DMS53 treated with DMSO at 0.1 percent for 48 hours (cell line): Measurements from ENCODE around the gene C1QTNF9.
"Not testable (repeated sequence)": the region's sequence is repeated elsewhere in the genome, so short reads cannot be mapped to it uniquely, and the experiment has no call there.

Source experiments
- DNase-seq: peaks from one replicate; lab custom pipeline; 2025; ENCODE audit not compliant: unreplicated experiment; lab: John Stamatoyannopoulos, UW

C1QTNF9 gene, protein sequence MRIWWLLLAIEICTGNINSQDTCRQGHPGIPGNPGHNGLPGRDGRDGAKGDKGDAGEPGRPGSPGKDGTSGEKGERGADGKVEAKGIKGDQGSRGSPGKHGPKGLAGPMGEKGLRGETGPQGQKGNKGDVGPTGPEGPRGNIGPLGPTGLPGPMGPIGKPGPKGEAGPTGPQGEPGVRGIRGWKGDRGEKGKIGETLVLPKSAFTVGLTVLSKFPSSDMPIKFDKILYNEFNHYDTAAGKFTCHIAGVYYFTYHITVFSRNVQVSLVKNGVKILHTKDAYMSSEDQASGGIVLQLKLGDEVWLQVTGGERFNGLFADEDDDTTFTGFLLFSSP

DNA sequence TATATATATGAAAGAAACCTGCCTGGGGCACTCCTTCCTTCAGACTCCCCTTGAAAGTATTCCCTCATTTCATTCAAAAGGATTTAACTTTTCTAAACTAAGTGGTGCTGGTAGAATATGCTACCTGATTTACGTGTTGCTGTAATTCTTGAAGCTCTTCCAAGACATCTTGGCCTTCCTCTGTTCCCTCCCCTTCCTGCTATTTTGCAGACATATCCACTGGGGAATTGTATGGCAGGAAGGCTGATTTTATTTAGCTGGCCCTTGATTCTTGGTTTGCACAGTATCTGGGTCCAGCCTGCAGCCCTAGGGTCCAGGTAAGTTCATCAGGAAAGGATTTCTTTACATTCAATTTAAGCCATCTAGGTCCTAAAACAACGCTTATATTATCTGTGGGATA lies at the start of gene C1QTNF9:
Gene C1QTNF9 (plus strand): TSS at position 281 of the 400 bp plus-strand sequence. CDS start 6,424 bp downstream, outside the sequence.
- not testable (repeated sequence) for DNase-seq

DNA sequence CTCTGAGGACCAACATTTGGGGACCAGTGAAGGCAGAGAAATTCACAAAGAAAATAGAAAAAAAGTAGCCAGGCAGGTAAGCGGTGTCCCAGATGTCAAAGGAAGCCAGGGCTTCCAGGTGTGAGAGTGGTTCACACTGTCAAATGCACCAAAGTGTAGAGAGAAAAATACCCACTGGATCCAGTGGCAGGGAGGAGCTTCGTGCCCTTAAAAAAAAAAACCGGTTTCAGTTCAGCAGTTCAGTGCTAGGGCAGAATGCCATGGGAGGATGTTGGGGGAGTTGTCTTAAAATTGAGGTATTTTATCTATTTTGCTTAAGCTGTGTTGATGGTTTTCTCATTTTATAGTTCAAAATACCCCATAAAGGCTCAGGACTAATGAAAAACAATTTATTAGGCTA lies 47.8 kb upstream of the C1QTNF9 start:
- DNase-seq: no peak

DNA sequence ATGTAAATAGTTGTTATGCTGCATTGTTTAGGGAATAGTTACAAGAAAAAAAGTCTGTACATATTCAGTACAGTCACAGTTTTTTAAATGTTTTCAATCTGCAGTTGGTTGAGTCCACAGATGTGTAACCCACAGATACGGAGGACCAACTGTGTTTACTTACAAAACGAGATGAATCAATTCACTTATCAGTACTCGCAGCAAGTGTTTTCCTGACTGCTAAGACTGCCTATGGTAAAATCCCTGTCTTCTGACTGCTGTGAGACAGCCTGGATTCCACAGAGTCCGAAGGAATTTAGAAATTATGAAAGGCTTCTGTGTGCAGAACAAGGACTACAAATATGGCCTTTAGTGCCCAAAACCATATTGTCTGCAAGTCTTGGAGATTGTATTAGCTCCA lies 45.7 kb upstream of the C1QTNF9 start:
- DNase-seq: no peak

DNA sequence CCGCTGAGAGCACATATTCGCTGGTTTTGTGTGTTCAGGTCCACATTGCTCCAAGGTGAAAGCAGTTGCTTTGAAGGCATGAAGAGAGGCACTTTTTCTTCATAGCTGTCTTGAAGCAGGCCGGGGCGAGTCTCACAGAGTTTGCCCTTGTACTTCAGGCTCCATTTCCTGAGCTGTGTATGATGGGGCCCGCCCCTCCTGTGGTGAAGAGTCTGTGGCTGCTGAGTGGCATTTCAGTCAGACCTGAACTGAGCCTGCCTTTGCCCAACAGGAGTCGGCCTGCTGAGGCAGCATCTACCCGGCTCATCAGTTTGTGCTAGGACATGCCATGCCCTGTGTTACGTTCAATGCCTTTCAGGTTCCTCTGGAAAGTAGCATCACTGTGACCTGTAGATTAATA lies 44.4 kb upstream of the C1QTNF9 start:
- DNase-seq: no peak

DNA sequence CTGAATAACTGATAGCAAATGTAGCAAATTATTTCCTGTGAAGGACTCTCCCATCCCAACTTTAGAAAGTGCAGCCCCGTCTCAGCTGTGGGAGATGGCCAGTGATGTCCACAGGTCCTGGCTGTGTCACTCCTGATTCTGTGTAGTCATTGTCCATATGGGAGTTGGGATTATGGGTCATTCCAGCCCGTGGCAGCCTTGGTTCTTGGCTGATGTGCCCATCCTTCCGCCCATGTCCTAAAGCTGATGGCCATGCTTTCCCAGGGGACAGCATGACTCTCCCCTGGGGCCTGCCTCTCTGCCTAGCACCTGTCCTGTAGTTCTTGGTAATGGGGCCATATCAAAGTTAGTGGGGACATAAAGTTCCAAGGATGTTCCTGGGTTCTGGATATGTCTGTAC lies 43.9 kb upstream of the C1QTNF9 start:
- no peak for DNase-seq

DNA sequence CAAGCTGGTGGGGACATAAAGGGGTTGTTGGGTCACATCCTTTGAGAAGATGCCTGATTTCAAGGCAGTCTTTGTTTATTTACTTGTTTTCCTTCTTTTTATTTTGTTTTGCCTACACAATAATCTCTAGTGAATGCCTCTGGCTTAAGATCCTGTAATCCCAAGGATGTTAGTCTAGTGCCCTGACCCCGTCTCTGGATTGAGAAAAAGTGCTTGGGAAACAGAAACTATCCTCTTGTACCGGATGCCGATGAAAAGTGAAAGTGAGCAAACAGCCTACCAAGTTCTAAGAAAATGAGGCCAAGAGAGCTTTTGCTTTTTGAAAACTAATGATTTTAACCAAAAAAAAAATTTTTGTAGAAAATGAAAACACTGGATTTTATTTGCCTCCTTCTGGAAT lies 42.1 kb upstream of the C1QTNF9 start:
- no peak for DNase-seq

DNA sequence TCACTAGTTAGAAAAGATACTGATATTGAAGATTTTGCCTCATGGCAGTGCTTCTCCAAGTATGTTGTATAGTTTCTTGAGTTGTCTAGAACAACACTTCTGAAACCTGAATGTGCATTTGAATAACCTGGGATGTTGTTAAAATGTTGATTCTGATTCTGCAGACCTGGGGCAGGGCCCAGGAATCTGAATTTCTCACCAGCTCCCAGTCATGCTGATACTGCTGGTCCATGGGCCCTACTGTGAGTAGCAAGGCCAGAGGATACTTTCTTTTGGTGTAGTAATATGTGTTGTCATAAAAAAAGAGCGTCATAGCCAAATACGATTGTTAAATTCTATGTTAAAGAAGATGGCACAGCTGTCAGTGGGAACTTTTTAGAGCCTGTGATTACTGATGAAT lies 41.6 kb upstream of the C1QTNF9 start:
- no peak for DNase-seq

DNA sequence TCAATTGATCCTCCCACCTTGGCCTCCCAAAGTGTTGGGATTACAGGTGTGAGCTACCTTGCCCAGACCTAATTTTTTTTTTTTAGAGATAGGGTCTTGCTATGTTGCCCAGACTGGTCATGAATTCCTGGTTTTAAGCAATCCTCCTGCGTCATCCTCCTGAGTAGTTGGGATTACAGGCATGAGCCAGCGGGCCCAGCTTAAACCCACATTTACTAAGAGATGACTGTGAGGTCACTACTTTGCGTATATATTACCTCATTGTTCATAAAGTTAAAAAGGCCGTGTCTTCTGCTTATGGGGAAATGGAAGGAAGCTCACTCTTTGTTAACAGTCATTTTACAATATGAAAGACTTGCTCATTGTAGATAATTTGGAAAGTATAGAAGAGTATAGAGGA lies 39.6 kb upstream of the C1QTNF9 start:
- no peak for DNase-seq

DNA sequence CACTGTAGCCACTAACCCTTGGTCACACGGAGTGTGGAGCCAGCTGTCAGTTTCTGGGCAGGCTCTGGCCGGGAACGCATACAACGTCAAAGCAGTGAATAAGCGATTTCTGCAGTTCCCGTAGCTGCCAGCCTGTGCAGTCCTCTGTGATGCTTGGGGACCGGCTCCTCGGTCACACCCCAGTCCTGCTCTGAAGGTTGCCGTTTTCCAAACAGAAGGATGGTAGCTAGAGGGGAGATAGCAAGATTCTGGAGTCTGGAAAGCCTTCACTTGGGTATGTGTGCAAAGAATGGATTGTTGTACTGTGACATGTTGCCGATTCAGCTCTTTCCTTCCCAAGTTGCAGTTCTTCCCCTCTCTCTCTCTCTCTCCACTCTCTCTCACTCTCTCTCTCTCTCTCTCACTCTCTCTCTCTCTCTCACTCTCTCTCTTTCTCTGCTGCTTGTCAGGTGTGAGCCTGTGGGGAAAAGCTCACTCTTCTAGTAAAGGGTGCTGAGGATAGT lies 38.7 kb upstream of the C1QTNF9 start:
- no peak for DNase-seq

DNA sequence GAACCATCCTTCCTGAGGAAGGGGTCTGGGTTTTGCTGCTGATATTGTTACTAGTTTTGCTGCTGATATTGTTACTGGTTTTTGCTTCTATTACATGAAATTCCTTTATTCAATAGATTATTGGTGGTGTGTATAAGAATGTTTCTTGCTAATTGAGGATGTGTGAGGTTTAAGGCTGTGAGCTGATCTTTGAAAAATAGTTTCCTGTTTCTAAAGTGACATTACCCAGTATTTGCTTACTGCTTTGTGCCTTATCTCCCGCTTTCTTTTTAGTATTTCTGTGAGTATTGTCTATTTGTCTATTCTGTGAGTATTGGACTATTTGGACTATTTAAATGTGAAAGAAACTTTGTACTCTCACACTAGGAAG lies 38.2 kb upstream of the C1QTNF9 start:
- no peak for DNase-seq

DNA sequence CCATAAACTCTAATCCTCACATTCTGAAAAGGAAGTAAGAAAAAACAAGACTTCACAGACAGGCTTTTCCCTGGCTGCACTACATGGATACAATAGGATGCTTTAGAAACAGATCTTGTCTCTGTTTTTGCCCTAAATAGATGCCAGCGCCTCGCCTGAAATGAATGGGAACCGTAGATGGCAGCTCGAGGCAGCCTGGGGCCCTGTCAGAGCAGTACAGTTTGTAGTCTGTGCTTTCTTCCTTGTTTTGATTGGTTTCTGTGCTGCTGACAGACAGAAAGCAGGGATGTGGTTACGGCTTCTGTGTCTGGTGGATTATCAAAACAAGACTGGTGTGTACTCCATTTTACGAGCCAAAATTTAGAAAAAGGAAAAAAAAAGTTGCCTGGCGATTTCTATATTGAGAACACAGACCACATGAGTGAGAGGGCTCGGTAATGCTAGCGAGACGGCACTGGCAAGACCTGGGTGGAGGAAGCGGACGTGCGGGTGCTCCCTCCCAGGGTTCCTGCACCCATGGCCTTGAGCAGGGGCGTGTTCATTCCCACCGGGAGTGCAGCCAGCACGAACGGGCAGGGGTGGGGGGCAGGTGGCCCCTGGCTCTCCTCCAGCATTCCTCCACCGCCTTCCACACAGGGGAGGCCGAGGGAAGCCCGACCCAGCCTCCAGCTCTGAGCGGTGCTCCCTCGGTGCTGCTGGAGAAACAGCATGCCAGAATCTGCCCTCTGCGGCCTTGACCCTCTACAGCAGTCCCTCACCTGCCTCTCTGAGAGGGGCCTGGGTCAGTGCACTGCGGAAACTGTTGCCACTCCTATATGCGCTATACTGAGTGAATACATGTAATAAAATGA lies 37.6 kb upstream of the C1QTNF9 start:
- DNase-seq: no peak

DNA sequence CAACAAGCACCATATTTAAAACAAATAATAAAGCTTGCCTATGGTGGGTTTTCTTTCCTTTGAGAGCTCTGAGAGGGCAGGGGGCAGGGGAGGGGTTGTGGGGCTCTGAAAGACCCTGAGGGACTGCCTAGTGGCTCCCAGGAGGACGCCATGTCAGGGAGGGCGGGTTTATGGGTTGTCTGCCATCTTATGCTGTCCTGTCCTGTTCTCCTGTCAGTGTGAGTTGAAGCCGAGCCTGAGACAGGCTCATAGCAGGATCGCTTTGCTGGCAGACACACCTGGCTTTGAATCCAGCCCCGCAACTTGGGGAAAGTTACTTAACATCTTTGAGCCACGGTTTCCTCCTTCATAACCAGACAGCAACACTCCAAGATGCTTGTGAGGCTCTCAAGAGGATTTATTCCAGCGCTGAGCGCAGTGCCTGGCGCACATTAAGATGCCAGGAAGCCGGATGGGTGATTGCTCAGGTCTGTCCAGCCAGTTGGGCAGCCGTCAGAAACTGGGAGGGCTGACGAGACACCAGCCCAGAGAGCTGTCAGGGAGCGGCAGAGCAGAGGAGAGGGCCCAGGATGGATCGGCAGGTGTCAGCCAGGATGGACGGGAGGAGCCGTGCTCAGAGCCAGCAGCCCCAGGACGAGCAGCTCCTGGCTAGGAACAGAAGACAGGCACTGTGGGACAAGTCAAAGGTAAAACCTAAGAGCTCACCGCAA lies 36.8 kb upstream of the C1QTNF9 start:
- DNase-seq: no peak

DNA sequence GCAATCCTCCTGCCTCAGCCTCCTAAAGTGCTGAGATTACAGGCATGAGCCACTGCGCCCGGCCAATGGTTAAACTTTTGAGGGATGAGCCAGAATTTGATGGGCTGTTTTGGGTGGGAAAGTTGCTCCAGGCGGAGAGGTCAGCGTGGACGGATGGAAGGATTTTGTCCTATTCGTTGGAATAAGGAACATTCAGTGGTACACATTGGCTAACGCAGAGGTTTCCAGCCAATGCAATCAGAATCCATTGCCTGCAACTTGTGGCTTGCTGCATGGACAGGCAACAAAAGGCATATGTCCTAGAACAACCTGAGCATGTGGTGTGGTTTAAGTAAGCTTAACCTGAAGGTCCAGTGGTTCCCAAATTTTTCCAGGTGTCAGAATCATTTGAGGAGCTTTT lies 35.5 kb upstream of the C1QTNF9 start:
- DNase-seq: no peak

DNA sequence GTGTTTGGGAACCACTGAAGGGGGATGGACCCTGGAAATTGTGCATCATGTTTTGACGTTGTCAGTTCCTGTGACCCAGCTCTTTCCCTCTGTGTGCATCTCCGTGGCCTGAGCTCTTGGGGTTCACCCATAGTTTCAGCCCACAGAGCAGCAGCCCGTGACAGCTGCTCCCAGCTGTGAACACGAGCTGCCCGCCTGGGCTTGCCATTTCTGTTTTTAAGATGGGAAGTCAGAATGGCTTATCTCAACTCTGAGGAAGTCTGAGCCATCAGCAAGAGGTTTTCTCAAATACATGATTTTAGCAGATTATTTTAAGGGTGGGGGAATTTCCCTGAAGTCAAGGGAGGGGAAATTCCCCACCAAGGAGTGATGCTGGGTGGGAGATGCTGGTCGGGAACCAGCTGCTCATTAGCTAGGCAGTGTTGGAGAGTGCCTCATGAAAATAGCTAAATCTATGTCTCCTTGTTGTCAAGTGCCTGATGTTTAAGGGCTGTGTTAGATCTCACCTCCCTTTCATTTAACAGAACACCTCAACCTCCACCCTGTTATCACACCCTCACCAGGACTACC lies 34.8 kb upstream of the C1QTNF9 start:
- DNase-seq: no peak

DNA sequence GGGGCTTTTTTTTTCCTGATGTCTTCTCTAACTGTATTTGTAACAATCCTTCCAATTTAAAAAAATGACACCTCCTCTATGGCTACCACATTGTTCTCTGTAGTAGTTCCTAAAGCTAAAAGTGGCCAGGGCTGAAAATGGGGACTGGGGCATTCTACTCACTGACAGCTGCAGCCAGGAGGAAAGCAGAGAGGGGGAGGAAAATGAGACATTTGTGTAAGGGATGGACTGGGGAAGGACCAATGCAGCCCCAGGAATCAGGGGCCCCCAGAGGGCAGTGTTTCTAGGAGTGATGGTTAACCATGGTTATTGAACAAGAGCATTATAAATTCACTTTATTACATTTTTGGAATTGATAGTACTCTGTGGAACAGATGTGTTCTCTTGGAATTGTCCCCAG lies 34.3 kb upstream of the C1QTNF9 start:
- no peak for DNase-seq

DNA sequence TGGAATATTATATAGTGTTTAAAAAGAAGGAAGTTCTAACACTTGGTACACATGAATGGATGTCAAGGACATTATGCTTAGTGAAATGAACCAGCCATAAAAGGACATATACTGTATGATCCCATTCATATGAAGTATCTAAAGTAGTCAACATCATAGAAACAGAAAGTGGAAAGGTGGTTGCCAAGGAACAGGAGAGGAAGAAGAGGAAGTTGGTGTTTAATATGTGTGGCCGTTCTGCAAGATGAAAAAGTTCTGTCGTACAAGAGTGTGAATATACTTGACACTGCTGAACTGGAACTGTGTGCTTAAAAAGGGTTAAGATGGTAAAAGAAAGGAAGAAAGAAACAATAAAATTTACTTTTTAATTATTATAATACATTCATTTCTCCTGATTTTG lies 33.1 kb upstream of the C1QTNF9 start:
- no peak for DNase-seq

DNA sequence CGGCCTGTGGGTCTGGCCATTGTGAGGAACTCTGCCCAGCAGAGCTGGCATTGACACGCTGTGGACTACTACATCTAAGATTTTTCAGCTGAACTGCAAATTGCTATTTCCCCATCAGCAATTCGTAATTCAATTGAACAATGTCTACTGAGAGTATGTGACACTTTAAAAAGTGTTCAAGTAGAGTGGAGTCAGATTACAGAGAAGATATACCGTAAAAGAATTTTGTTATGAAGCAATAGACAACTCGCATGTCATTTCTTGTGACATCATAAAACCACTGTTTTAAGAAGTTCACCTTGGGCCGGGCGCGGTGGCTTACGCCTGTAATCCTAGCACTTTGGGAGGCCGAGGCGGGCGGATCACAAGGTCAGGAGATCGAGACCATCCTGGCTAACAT lies 32.5 kb upstream of the C1QTNF9 start:
- no peak for DNase-seq

DNA sequence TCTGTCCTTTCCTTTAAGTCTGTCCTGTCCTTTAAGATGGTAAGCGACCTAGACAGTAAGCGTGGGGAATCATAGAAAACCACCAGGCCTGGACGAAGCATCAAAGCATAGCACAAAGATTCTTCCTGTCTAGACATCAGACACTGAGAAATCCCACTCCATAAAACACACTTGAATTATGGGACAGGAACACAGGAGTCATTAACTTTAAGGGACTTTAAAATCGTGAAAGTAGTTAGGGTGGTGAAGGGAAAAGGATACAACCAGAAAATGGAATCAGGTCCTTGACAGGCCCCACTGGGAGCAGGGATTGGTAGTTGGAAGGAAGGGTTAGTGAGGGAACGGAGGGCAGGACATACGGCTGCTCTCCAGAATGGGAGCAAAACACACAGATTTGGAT lies 31.6 kb upstream of the C1QTNF9 start:
- DNase-seq: no peak

DNA sequence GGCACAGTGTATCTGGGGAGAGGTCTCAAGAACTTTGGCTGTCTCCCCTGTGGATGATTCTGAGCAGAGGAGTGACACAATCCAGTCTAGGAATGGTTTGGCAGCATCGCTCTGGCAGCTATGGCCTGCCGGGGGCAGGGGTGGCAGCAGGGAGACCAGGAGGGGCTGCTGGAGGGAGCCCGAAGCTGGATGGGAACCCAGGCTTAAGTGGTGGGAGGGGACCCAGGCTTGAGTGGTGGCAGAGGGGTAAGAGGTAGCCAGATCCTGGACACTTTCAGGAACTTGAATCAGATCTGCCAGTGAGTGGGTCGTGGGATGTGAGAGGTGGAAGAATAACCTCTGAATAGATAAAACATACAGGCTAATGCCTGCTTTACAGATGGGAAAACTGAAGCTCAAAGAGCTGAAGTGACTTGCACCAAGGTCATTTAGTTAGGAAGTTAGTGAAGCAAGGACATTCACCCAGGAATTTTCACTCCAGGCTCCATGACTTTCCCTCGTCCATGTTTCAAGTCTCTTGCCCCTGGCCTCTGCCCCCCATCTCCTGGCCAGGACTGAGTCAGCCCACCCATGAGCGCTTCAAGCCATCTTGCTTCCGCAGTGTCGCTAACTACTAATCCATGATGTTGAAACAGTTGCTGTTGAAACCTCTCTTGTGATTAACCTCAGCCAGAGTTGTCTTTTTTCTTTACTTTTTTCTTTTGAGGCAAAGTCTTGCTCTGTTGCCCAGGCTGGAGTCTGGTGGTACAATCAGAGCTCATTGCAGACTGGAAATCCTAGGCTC lies 29.9 kb upstream of the C1QTNF9 start:
- no peak for DNase-seq

DNA sequence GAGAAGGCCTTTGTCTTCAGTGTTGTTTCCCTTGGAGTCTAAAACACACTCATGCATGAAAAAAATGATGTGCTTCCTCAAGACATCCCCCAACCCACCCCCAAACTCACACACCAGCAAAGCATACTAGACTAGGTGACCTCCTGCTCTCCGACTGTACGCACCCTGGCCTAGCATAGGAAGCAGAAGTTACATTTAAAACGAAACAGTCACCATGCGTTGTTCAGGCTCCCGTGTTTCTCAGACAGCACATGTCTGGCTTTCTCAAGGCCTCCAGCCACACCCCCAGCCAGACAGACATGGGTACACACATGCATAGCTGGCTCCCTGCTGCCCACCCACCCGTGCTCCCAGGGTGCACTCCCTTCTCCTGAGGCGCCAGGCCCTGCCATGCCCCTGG lies 28.7 kb upstream of the C1QTNF9 start:
- DNase-seq: no peak
